ENCODE data around the gene CARNS1.

CARNS1 gene, protein sequence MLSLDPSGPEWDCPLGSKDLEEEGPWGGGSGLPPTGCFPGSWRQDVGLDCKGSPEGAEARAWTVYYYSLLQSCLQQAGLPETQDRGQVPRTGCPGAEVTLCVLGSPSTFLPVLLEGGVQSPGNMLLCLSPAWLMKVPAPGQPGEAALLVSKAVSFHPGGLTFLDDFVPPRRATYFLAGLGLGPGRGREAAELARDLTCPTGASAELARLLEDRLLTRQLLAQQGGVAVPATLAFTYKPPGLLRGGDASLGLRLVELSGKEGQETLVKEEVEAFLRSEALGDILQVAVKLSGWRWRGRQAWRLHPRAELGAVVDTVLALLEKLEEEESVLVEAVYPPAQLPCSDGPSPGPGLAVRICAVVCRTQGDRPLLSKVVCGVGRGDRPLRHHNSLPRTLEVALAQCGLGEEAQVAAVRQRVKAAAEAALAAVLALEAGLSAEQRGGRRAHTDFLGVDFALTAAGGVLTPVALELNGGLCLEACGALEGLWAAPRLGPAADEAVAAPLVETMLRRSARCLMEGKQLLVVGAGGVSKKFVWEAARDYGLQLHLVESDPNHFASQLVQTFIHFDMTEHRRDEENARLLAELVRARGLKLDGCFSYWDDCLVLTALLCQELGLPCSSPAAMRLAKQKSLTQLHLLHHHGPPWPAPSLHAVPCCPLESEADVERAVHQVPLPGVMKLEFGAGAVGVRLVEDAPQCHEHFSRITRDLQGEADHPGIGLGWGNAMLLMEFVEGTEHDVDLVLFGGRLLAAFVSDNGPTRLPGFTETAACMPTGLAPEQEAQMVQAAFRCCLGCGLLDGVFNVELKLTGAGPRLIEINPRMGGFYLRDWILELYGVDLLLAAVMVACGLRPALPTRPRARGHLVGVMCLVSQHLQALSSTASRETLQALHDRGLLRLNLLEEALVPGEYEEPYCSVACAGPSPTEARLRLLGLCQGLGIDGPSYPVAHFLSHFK

DNA sequence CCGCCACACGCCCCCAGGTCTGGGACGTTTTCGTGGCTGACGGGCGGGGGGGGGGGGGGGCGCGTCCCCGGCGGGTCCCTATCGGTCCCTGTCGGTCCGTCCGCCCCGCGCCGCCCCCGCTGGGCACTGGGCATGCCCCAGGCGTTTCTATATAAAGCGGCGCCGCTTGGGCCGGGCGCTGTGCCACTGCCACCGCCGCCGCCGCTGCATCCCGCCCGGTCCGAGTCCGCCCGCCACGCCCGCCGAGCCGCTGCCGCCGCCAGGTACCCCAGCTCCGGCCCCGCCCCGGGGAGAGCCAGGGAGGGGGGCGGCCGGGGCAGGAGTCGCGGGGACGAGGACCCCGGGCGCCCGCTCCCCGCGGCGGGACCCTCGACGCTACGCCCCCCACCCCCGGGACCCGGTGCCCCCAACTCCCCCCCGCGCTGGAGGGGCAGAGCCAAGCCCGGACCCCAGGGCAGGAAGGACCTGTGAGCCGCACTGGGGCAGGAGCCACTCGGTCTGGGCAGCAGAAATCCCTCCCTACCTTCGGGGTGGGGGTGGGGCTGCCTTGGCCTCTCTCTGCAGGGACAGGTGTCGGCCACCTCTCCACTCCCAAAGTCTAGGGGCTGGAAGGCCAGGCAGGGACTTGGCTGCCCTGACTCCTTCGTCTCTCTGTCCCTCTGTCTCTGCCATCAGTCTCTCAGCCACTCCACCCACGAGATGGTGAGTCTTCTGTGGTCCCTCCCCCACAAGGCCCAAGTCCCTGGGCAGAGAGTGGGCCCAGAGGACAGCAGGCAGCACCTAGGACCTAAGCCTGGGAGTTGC lies at the start of gene CARNS1:
TSS of gene CARNS1 (plus strand) at position 178 of the 804 bp plus-strand sequence. CDS start at position 700, 522 bp downstream.
- no peak for DNase-seq (ENCODE audit: low spot score)

DNA sequence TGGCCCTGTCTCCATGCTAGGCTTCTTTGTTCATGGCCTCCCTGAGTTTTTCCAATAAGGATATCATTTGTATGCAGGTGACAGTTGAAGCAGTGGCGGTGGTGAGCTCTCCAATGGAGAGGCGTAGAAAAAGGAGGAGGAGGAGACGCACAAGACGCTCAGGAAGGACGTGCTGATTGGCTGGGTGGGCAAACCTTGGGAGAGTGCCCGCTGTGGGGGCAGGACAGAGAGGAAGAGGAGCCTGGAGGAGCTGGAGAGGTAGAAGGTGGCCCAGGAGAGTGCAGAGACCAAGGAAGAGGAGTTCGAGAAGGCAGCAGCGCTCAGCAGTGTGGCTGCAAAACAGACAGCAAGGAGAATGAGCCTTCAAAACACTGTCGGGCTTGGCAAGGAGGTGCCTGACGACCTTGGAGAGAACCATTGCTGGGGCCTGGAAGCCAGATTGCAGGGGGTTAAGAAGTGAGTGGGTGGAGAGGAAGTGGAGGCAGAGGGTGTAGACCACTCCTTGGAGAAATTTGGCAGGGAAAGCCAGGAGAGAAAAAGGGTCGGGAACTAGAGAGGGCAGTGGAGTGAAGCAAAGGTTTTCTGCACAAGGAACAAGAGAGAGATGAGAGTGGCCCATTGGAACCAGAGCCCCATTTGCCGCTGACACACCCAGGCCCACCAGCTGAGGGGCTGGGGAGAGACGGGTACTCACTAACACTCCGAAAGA lies 49.6 kb upstream of the CARNS1 start:
- DNase-seq (ENCODE audit: low spot score): no peak

DNA sequence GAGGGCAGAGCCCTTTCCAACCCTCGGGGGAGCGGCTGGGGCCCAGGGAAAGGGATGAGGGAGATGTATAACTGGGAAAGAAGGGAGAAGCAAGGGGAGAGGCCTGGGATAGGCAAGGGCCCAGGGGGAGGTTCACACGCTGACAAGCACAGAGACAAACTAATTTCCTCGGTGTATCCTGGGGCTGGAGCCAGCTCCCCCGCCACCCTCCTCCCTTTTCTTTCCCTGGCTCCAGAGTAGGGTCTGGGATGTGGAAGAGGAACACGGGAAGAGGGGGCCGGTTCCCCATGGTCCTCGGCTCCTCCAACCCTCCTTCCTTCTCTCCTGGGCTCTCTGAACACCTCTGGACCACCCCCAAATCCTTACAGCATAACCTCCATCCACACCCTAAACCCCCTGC lies 48.9 kb upstream of the CARNS1 start:
- DNase-seq (ENCODE audit: low spot score): no peak

DNA sequence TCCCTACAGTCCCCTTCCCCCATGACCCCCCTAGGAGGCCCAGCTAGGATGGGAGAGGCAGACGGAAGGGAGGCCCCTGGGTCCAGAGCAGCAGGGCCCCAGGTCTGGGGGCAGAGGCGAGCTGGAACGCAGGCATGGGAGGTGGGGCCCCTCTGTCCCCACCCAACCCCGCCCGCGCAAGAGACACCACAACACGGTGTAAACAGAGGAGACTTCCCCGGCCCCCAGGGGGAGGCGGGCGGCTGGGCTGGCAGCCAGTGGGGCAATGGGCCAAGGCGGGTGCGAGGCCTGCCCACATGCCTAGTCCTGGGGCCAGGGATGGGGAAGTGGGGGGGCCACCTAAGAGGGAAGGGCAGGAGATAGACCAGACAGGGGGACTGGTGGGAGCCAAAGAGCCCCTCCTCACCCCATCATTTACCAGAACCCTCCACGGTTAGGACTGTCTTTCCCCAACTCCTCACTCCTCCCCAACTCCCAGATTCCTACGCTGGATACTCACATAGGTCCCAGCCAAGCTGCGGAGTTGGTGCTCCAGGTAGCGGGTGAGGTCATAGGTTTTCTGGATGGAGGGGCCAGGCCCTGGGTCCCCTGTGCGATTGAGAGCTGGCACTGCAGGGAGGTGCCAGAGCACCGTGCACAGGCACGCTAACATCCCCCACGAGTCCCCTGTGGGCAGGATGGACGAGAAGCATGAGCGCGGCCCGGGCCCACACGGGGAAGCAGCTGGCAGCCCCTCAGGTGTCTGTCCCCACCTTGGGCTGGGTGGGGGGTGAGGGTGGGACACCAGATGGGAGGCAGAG lies 48.3 kb upstream of the CARNS1 start:
- no peak for DNase-seq (ENCODE audit: low spot score)

DNA sequence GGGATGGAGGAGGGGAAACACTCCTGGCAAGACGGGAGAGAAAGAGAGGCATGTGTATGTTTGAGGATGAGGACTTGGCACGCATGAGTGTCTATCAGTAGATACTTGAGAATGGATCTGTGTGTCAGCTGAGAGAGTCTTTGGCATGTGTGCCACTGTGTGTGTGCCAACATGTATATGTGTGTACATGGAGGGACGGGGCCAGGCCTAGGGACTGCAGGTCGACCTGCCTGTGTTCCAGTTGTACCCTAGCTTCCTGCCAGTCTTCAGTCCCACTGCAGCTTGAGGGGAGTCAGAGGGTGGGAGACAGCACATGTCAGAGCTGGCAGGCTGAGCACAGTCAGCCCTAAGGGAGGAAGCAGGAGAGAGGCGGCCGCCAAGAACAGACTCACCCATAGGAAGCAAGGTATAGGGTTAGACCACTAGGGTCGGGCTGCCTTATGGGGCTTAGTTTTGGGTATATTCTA lies 47.7 kb upstream of the CARNS1 start:
- no peak for DNase-seq (ENCODE audit: low spot score)

DNA sequence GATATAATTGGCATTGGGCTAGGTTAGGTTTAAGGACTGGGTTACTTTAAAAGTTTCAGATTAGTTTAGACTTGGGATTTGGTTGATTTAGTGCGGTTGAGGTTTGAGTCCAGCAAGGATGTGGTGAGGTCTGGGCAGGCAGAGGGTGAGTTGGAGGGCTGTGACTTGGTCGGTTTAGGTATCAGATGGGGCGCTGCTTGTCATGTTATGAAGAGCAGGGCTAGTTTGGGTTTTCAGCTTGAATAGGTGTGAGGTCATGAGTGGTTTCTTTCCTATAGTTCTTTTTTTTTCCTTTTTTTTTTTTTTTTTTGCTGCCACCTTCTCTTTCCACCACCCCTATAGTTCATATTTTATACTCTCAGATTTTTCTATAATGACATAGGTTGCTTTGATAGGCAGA lies 46.9 kb upstream of the CARNS1 start:
- DNase-seq (ENCODE audit: low spot score): no peak

DNA sequence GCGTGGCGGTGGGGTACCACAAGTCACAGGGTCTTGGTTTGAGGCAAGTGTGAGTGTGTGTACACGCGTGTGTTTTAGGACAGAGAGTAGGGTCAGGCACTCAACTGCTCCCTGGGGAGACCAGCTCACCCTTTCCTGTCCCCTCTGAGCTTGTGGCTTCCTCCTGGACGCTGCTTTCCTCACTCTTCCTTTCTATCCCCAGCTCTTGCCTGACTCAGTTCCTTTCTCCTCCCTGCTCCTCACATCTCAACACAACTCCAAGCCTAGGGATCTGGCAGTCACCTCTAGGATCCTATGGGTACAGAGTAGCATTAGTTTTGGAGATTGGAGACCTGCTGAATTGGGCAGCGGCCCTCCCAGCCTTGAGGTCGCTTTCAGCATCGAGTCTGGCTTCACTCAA lies 46.2 kb upstream of the CARNS1 start:
- DNase-seq (ENCODE audit: low spot score): no peak

DNA sequence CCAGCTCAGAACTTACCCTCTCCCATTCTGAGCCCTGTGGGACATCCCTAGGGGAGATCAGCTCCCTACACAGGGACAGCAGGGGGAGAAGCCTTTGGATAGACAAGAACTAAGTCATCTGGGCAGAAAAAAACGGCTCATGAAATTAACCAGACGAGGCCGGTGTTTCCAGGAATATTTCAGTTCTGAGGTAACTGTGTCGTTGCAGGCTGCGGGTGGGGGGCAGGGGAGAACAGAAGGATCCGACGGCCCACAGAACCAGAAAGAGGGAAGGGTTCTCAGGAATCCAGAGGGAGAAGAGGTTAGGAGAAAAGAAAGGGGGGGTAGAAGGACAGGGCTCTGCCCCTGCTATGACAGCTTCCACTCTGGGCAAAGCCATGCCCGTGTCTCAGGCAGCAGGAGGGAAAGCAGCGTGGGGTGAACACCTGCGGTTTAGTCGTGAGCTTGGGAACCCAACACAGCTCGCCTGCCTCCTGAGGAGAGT lies 45.6 kb upstream of the CARNS1 start:
- no peak for DNase-seq (ENCODE audit: low spot score)

DNA sequence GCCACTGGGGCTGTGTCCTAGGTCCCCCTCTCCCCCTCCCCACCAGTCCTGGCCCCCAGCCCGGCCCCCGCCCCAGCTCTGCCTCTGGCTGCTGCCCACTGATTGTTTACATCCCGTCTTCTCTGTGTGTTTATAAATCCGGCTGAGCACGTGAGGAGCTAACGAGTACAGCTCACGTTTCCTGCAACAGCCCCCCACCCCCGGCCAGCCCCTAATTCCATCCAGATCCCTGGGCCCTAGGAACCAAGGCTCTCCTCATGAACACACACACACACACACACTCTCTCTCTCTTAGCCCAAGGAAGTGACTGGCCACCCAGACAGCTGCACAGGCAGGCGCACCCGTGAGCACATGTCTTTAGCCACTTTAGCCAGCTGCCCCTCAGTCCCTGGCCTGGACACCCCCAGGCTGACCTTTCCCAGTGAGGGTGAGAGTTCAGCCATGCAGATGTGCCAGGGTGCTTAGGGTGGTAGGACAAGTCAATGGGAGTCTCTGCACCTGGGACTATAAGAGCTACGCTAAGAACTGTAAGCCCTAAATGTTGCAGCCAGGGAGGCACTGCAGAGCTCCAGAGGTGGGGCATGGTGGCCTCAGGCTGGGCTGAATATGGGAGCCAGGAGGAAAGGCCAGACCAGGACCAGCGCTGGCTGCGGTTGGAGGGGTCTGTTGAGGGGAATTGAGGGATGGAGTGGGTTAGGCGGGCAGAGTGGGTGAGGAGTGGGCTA lies 45.0 kb upstream of the CARNS1 start:
- DNase-seq (ENCODE audit: low spot score): no peak

DNA sequence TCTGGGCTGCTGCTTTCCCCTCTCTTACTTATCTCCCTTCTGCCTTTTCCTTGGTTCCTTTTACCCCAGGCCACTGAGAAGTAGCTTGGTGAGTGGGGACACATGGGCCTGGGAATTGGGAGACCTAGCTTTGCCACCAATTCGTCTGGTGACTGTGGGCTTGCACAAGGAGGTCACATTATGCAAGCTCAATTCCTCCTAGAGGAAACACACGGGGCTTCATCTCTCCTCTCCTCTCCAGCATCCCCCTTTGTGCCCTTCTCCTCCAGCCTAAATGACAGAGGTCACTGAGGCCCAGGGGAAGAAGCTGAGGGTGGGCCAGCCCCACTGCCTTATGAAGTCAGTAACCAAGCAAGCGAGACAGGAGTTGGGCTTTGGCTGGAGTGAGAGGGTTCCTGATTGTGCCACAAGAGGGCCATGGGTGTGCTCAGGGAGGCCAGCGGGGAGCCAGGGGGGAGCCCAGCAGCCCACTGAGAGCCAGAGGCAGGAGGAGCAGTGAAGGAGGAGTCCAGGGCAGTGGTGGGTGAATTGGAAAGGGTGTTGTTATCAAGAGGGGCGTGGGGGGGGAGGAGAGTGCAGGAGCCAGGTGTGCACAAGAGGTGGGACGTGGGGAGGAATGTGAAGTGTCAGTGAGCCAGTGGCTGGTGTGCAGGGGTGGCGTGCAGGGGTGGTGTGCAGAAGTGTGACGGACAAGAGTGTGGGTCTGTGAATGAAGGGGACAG lies 44.1 kb upstream of the CARNS1 start:
- peak; percentile 81 for DNase-seq (ENCODE audit: low spot score)

DNA sequence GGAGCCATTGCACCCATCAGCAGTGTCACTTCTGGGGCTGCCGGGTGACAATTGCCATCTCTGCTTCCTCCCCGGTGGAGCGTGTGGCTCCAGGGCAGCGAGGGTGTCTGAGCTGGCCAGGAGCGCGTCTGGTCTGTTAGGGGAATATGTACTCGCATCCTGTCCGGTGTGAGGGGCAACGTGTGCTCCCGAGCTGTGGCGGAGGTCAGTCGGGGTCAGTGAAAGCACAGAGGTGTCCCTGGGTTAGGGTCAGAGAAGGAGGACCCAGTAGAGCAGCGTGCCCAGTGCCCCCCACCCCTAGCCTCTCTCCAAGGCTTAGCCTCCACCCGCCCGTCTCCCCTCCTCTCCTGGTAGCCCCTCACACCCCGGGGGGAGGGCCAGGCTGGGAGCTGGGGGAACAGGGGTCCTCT lies 43.6 kb upstream of the CARNS1 start:
- no peak for DNase-seq (ENCODE audit: low spot score)

DNA sequence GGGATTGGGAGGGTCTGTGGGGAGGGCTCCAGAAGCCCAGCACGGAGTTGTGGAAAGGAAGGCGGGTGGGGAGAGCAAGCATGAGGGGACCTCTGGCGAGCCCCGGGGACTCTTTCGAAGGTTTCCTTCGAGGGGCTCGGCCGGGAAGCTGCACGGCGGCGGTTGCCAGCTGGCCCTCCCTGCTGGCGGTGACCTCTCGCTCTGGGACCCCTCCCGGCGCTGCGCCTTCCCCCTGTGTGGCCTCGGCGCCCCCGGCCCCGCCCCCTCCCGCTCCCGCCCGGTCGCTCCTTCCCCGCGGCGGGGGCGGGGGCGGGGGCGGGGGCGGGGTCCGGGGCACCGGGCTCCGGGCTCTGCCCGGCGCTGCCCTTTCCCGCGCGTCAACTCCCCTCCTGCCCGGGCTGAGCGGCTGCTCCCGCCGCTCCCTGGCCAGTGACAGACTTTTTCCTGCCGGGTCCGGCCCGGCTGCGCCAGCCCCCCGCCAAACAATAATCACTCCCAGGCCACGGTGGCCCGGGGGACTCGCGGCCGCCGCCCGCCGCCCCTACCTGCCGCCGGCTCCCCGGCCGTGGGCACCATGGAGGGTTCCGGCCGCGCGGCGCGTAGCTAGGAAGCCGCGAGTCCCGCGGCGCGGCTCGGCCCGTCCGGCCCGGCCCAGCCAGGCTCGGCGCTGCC lies 43.0 kb upstream of the CARNS1 start:
- DNase-seq (ENCODE audit: low spot score): peak; percentile 49

DNA sequence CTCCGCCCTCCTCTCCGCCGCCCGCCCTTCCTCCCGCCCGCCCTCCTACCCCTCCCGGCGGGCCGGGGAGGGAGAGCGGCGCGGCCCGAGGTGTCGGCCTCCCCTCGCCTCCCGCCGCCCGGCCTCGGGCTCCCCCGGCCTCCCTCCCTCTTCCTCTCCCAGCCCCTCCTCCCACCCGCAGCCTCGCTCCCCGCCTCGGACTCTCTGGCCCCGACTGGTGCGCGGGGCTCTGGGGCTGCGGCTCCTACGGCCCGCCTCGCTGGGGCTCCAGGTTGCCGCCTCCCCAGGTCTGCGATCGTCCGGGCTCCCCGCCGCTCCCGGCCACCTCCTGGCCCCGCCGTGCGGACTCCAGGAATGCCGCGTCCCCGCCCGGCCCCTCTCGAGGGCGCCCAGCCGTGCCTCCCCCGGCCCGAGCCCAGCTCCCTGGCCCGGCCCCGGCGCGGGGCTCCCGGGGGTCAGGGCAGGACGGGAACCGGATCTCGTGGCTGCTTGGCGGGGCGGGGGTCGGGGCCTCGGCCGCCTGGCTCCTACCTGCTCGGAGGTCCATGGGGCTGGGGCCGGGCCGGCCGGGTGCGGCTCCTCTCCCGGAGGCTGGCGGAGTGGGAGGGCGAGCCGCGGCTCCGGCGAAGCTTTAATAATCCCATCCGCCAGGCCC lies 42.4 kb upstream of the CARNS1 start, which contains the start of gene CLCF1:
TSS of gene CLCF1 (minus strand) at position 606 of the 655 bp plus-strand sequence. CDS start at position 547, 59 bp downstream.
- peak; percentile 78 for DNase-seq (ENCODE audit: low spot score)

DNA sequence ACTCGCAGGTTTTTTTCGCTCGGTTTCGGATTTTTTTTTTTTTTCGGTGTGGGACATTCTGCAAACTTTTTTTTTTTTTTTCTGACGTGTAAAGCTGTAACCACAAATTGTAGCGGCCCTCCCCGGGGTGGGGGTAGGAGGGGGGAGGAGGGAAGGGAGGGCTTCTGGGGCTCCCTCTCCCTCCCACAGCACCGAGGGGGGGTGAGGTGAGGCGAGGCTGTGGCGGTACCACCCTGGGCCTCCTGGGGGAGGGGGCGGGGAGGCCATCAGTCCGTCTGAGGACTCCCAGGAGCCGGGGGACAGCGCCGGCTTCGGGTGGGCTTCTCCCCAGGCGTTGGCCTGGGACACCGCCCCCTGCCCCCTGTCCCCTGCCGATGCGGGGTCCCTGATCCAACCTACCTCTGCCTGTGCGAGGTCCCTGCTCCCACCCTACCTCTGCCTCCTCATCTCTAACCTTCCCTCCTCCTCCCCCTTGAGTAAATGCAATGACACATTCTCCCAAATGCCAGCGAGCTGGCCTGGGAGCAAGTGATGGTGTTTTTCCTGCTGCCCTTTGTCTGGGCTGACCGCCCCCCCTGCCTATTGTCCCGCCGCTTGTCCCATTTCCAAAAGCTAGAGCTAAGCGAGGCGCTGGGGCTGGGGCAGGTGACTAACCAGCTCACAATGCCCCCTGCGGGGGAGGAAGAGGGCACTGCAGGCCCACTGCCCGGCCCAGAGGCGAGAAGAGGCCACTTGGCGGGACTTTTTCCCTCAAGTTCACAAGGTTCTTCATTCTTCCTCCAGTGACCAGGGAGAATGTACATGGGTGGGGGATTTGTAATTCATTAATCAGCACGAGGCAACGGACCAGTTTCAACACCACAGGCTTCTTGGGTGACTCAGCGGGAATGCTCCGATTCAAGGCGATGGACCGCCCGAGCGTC lies 41.6 kb upstream of the CARNS1 start:
- peak; percentile 93 for DNase-seq (ENCODE audit: low spot score)

DNA sequence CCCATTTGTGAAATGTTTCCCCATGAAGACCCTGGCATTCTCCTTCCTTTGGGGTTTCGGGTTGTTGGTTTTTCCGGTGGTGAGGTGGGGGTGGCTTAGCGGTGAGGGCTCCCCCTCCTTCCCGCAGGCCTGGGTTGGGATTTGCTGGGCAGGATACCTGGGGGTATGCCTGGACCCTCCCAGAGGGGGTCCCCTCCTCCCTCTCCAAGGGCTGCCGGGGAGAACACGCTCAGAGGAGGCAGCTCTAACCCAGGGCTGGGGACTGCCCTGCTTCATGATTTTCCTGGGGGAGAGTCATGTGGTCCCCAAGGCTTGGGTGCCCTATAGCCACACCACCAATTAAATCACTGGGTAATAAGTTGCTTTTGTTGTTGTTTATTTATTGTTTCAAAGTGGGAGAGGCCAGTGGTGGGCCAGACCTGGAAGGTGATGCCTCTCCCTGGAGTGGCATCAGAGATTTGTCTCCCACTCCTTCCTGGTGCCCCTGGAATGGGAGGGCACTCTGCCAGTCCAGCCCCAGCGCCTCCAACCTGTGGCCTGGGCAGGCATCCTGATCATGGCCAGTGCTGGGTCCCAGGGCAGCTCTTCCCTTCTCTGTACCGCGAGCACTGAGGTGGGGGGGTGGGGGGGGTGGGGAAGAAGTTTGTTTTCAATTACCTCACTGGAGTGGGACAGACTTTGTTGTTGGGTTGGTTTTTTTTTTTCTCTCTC lies 40.8 kb upstream of the CARNS1 start:
- no peak for DNase-seq (ENCODE audit: low spot score)
